ENCODE data around the gene KRT26.

The KRT26 gene

GRCh38 chr17:40765657-40766056 is 6.3 kb downstream of the KRT26 start:
- Histone ChIP-seq H3K27ac (ENCODE audit: low read length) (no peak overlapping the region), H3K9me3 (ENCODE audit: insufficient read depth, low read length, severe bottlenecking) (peaks cover 18% of the 10 kb centered on the region), H3K36me3 (ENCODE audit: insufficient read depth, low read length) (no peaks in the 10 kb centered on the region), H3K4me1 (ENCODE audit: insufficient read depth, low read length) (no peaks in the 10 kb centered on the region), H3K4me2 (ENCODE audit: insufficient read depth, low read length) (no peak overlapping the region), H3K4me3 (ENCODE audit: low read depth in 1 of 2, low read length in 2 of 2) (no peak overlapping the region), H3K9ac (ENCODE audit: low read depth, low read length) (no peak overlapping the region), H3K27me3 (ENCODE audit: insufficient read depth, low read length, poor library complexity) (peaks cover 9% of the 10 kb centered on the region), H4K20me1 (ENCODE audit: insufficient read depth, low read length) (no peaks in the 10 kb centered on the region), H2AFZ (ENCODE audit: low read depth, low read length) (no peak overlapping the region), H3K79me2 (ENCODE audit: insufficient read depth, low read length) (no peaks in the 10 kb centered on the region)
- TF ChIP-seq CTCF (IDR thresholded peaks at IDR 0.05; ENCODE audit: borderline replicate concordance, extremely low read depth, low read length, poor library complexity, severe bottlenecking): no peak
- TF ChIP-seq EZH2 (IDR thresholded peaks at IDR 0.05; ENCODE audit: borderline replicate concordance, low read depth, low read length, severe bottlenecking): no peak
- no peak for ATAC-seq (ENCODE audit: insufficient read depth, low read depth)
- no peak for DNase-seq

- Histone ChIP-seq H2AFZ (ENCODE audit: low read depth, low read length) (no peak overlapping the region), H3K27ac (ENCODE audit: low read length) (no peak overlapping the region), H3K9me3 (ENCODE audit: insufficient read depth, low read length, severe bottlenecking) (peaks cover 24% of the 10 kb centered on the region), H3K9ac (ENCODE audit: low read depth, low read length) (no peak overlapping the region), H3K4me3 (ENCODE audit: low read depth in 1 of 2, low read length in 2 of 2) (no peak overlapping the region), H3K4me1 (ENCODE audit: insufficient read depth, low read length) (no peaks in the 10 kb centered on the region), H3K27me3 (ENCODE audit: insufficient read depth, low read length, poor library complexity) (peaks cover 9% of the 10 kb centered on the region), H3K79me2 (ENCODE audit: insufficient read depth, low read length) (no peaks in the 10 kb centered on the region), H4K20me1 (ENCODE audit: insufficient read depth, low read length) (no peaks in the 10 kb centered on the region), H3K4me2 (ENCODE audit: insufficient read depth, low read length) (no peak overlapping the region), H3K36me3 (ENCODE audit: insufficient read depth, low read length) (no peaks in the 10 kb centered on the region)
- TF ChIP-seq EZH2 (IDR thresholded peaks at IDR 0.05; ENCODE audit: borderline replicate concordance, low read depth, low read length, severe bottlenecking) (no peak), CTCF (IDR thresholded peaks at IDR 0.05; ENCODE audit: borderline replicate concordance, extremely low read depth, low read length, poor library complexity, severe bottlenecking) (no peak)
- DNase-seq (no peak), ATAC-seq (ENCODE audit: insufficient read depth, low read depth) (no peak)
These were observed 8.2 kb downstream of the KRT26 start for GRCh38 chr17:40763752-40764151.

- Histone ChIP-seq H3K9ac (ENCODE audit: low read depth, low read length) (no peak overlapping the region), H4K20me1 (ENCODE audit: insufficient read depth, low read length) (no peaks in the 10 kb centered on the region), H3K4me3 (ENCODE audit: low read depth in 1 of 2, low read length in 2 of 2) (no peak overlapping the region), H3K4me1 (ENCODE audit: insufficient read depth, low read length) (no peaks in the 10 kb centered on the region), H3K36me3 (ENCODE audit: insufficient read depth, low read length) (no peaks in the 10 kb centered on the region), H3K79me2 (ENCODE audit: insufficient read depth, low read length) (no peaks in the 10 kb centered on the region), H3K9me3 (ENCODE audit: insufficient read depth, low read length, severe bottlenecking) (peaks cover 24% of the 10 kb centered on the region), H3K27me3 (ENCODE audit: insufficient read depth, low read length, poor library complexity) (peaks cover 2% of the 10 kb centered on the region), H3K27ac (ENCODE audit: low read length) (no peak overlapping the region), H3K4me2 (ENCODE audit: insufficient read depth, low read length) (no peak overlapping the region), H2AFZ (ENCODE audit: low read depth, low read length) (no peak overlapping the region)
- ATAC-seq (ENCODE audit: insufficient read depth, low read depth) (no peak), DNase-seq (no peak)
- TF ChIP-seq EZH2 (IDR thresholded peaks at IDR 0.05; ENCODE audit: borderline replicate concordance, low read depth, low read length, severe bottlenecking) (no peak), CTCF (IDR thresholded peaks at IDR 0.05; ENCODE audit: borderline replicate concordance, extremely low read depth, low read length, poor library complexity, severe bottlenecking) (no peak)
These were observed 11.6 kb downstream of the KRT26 start for GRCh38 chr17:40760105-40761016.

Data from DND-41 (cell line).